Measurements from ENCODE around the gene XRCC4. TPM values are rescaled to one million over a fixed set of nuclear protein-coding genes. Genes with fewer than 3 reads are reported as not detected.

Gene XRCC4
- polyA plus RNA-seq, 1 donor (not counting 4 experiments of a cell fraction or from before 2014, with no cell fraction given): 10.9 TPM

DNA sequence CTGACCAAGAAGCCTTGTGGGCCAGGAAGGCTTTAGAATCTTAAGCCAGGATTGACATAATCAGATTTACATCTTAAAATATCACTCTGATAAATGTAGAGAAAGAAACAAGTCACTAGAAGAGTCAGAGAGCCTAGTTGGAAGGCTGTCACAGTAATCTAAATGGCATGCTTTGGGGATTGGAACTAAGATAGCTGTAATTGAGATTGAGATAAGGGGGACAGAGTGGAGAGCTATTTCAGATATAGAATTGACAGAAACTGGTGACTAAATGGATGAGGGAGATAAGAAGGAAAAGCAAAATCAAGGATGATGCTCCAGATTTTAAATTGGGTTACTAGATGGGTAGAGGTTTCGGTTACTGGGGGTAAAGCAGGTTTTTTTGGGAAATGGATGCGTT, 100.5 kb downstream of the XRCC4 start:
- Histone ChIP-seq H3K36me3 (ENCODE audit: control insufficient read depth in 2 of 2, extremely low read depth in 1 of 2, insufficient read depth in 2 of 2, low read length in 2 of 2) (no peaks in the 10 kb centered on the region), H3K4me1 (ENCODE audit: control insufficient read depth, extremely low read depth, insufficient read depth, low read length) (no peaks in the 10 kb centered on the region), H3K27me3 (ENCODE audit: control insufficient read depth, extremely low read depth, insufficient read depth, low read length) (no peaks in the 10 kb centered on the region), H3K27ac (ENCODE audit: control insufficient read depth, insufficient read depth, low read length) (no peak overlapping the region), H3K79me2 (ENCODE audit: control insufficient read depth, insufficient read depth, low read length) (no peaks in the 10 kb centered on the region), H3K9me1 (ENCODE audit: control insufficient read depth, extremely low read depth, insufficient read depth, low read length) (no peaks in the 10 kb centered on the region), H3K4me2 (ENCODE audit: control insufficient read depth, extremely low read depth, insufficient read depth, low read depth, low read length) (no peak overlapping the region), H2AFZ (ENCODE audit: control insufficient read depth, low read length) (no peak overlapping the region), H4K20me1 (ENCODE audit: control insufficient read depth, extremely low read depth, insufficient read depth, low read length) (no peaks in the 10 kb centered on the region), H3K9ac (ENCODE audit: control insufficient read depth, extremely low read depth, insufficient read depth, low read length) (no peak overlapping the region), H3K9me3 (ENCODE audit: control insufficient read depth, low read depth, low read length) (no peaks in the 10 kb centered on the region), H3K4me3 (ENCODE audit: control insufficient read depth in 2 of 3, extremely low read depth in 1 of 3, insufficient read depth in 2 of 3, low read depth in 1 of 3, low read length in 3 of 3) (no peak overlapping the region)
- TF ChIP-seq, protein P1, sequence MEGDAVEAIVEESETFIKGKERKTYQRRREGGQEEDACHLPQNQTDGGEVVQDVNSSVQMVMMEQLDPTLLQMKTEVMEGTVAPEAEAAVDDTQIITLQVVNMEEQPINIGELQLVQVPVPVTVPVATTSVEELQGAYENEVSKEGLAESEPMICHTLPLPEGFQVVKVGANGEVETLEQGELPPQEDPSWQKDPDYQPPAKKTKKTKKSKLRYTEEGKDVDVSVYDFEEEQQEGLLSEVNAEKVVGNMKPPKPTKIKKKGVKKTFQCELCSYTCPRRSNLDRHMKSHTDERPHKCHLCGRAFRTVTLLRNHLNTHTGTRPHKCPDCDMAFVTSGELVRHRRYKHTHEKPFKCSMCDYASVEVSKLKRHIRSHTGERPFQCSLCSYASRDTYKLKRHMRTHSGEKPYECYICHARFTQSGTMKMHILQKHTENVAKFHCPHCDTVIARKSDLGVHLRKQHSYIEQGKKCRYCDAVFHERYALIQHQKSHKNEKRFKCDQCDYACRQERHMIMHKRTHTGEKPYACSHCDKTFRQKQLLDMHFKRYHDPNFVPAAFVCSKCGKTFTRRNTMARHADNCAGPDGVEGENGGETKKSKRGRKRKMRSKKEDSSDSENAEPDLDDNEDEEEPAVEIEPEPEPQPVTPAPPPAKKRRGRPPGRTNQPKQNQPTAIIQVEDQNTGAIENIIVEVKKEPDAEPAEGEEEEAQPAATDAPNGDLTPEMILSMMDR (optimal IDR thresholded peaks at IDR 0.05 in 1 of 3, IDR thresholded peaks at IDR 0.05 in 1 of 3, conservative IDR thresholded peaks at IDR 0.05 in 1 of 3; ENCODE audit: extremely low read depth in 1 of 3, insufficient read depth in 2 of 3, low read length in 3 of 3): no peak
- no peak for TF ChIP-seq EZH2 (IDR thresholded peaks at IDR 0.05; ENCODE audit: low read length)
- dilution Hi-C loops (cut with MboI; ENCODE audit: extremely low pct_ligation_motif_present, low sequenced_read_pairs): no loop called here
- DNase-seq (ENCODE audit: low read depth, low spot score) (no peak), FAIRE-seq (peak; percentile 17)

- no peak overlapping the region for H3K9ac ChIP-seq (ENCODE audit: control insufficient read depth, extremely low read depth, insufficient read depth, low read length)
- H3K4me2 ChIP-seq (ENCODE audit: control insufficient read depth, extremely low read depth, insufficient read depth, low read depth, low read length): no peak overlapping the region
- H3K4me3 ChIP-seq (ENCODE audit: control insufficient read depth in 2 of 3, extremely low read depth in 1 of 3, insufficient read depth in 2 of 3, low read depth in 1 of 3, low read length in 3 of 3): no peak overlapping the region
- H3K36me3 ChIP-seq (ENCODE audit: control insufficient read depth in 2 of 2, extremely low read depth in 1 of 2, insufficient read depth in 2 of 2, low read length in 2 of 2): no peaks in the 10 kb centered on the region
- H3K4me1 ChIP-seq (ENCODE audit: control insufficient read depth, extremely low read depth, insufficient read depth, low read length): no peaks in the 10 kb centered on the region
- TF ChIP-seq, protein P1 (optimal IDR thresholded peaks at IDR 0.05 in 1 of 3, IDR thresholded peaks at IDR 0.05 in 1 of 3, conservative IDR thresholded peaks at IDR 0.05 in 1 of 3; ENCODE audit: extremely low read depth in 1 of 3, insufficient read depth in 2 of 3, low read length in 3 of 3): no peak
- TF ChIP-seq EZH2 (IDR thresholded peaks at IDR 0.05; ENCODE audit: low read length): no peak
- dilution Hi-C loops (cut with MboI; ENCODE audit: extremely low pct_ligation_motif_present, low sequenced_read_pairs): no loop called here
- no peaks in the 10 kb centered on the region for H3K27me3 ChIP-seq (ENCODE audit: control insufficient read depth, extremely low read depth, insufficient read depth, low read length)
- DNase-seq (ENCODE audit: low read depth, low spot score): no peak
- FAIRE-seq: no peak
- no peak overlapping the region for H3K27ac ChIP-seq (ENCODE audit: control insufficient read depth, insufficient read depth, low read length)
- H3K79me2 ChIP-seq (ENCODE audit: control insufficient read depth, insufficient read depth, low read length): no peaks in the 10 kb centered on the region
- H3K9me3 ChIP-seq (ENCODE audit: control insufficient read depth, low read depth, low read length): no peaks in the 10 kb centered on the region
- H2AFZ ChIP-seq (ENCODE audit: control insufficient read depth, low read length): no peak overlapping the region
- H4K20me1 ChIP-seq (ENCODE audit: control insufficient read depth, extremely low read depth, insufficient read depth, low read length): no peaks in the 10 kb centered on the region
- no peaks in the 10 kb centered on the region for H3K9me1 ChIP-seq (ENCODE audit: control insufficient read depth, extremely low read depth, insufficient read depth, low read length)
Observed at GRCh38 chr5:83179966-83180365, 102.6 kb downstream of the XRCC4 start.

Measured in keratinocyte (primary cell).